B cell (primary cell): Measurements from ENCODE around the gene TRAF3.

Experiments used
- CTCF ChIP-seq: fragments of 200-600 bp; IDR thresholded peaks from one replicate; pipeline ENCODE4 v1.8.0; 2022; ENCODE audit warnings: antibody characterized with exemption, mild to moderate bottlenecking
- EZH2 ChIP-seq: IDR thresholded peaks from 2 replicates; pipeline ENCODE4 v1.6.1; 2012; ENCODE audit warnings: borderline replicate concordance, low read depth, mild to moderate bottlenecking, moderate library complexity, low read length; ENCODE audit not compliant: insufficient read depth, poor library complexity, severe bottlenecking

DNA sequence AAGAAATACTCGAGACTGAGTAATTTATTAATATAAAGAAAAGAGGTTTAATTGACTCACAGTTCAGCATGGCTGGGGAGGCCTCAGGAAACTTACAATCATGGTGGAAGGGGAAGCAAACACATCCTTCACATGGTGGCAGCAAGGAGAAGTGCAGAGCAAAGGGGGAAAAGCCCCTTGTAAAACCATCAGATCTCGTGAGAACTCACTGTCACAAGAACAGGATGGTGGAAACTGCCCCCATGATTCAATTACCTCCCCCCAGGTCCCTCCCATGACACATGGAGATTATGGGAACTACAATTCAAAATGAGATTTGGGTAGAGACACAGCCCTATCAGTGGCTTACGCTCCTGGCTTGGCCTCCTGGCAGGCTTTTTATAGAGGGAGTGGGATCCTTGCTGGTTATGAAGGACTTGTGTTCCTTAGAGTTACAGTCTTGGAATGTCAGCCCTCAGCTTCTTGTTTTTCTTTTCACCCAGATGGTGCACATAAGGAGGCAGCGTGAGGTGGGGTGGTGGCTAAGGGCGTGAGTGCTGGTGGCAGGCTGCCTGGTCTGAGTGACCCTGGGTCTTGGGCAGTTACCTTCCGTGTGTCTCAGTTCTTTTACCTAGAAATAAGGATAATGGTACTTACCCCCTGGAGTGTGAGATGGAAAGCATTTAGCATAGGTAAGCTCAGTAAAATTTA lies 25.7 kb downstream of the TRAF3 start:
- TF ChIP-seq EZH2 (no peak), CTCF (no peak)
